A549 treated with dexamethasone at 1 μM for 4 hours (cell line): ENCODE results near the gene ZSWIM8. TPM values are rescaled to one million over a fixed set of nuclear protein-coding genes. Genes with fewer than 3 reads are reported as not detected.

Experiments
- total RNA-seq: library from RNA; stranded (reverse); fragments of 200-300 nt; extraction: Qiagen RNA extraction; gene quantifications from 5 replicates; pipeline ENCODE4 v1.2.3, GENCODE V29; 2022

The ZSWIM8 gene, protein sequence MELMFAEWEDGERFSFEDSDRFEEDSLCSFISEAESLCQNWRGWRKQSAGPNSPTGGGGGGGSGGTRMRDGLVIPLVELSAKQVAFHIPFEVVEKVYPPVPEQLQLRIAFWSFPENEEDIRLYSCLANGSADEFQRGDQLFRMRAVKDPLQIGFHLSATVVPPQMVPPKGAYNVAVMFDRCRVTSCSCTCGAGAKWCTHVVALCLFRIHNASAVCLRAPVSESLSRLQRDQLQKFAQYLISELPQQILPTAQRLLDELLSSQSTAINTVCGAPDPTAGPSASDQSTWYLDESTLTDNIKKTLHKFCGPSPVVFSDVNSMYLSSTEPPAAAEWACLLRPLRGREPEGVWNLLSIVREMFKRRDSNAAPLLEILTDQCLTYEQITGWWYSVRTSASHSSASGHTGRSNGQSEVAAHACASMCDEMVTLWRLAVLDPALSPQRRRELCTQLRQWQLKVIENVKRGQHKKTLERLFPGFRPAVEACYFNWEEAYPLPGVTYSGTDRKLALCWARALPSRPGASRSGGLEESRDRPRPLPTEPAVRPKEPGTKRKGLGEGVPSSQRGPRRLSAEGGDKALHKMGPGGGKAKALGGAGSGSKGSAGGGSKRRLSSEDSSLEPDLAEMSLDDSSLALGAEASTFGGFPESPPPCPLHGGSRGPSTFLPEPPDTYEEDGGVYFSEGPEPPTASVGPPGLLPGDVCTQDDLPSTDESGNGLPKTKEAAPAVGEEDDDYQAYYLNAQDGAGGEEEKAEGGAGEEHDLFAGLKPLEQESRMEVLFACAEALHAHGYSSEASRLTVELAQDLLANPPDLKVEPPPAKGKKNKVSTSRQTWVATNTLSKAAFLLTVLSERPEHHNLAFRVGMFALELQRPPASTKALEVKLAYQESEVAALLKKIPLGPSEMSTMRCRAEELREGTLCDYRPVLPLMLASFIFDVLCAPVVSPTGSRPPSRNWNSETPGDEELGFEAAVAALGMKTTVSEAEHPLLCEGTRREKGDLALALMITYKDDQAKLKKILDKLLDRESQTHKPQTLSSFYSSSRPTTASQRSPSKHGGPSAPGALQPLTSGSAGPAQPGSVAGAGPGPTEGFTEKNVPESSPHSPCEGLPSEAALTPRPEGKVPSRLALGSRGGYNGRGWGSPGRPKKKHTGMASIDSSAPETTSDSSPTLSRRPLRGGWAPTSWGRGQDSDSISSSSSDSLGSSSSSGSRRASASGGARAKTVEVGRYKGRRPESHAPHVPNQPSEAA (N-terminal part only)
- total RNA-seq, result 25.3 to 46.6 TPM (median 43.3 TPM) in 5 replicates

DNA sequence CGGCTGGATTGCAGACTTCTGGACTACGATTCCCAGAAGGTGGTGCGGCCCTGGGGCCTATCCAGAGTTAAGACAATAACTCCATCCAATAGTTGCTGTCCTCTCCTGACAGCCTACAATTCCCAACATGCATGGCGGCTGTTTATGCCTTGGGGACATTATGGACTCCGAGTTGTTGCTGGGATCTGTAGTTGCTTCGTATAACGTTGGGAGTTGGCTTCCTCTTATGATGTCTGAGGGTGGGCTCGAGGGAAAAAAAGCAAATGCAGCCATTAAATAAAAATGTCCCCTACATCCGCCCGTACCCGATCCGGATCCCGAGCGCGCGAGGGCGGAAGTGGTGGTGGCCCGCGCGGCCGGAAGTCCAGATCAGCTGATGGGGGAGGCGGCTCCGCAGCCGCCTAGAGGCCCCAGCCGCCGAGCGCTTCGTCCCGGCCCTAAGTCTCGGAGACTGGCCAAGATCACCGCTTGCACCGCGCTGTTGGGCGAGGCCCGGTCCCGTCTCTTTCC is at the start of gene ZSWIM8:
TSS of gene ZSWIM8 (plus strand) at position 396 of the 510 bp plus-strand sequence. CDS start 273 bp downstream, outside the sequence.

DNA sequence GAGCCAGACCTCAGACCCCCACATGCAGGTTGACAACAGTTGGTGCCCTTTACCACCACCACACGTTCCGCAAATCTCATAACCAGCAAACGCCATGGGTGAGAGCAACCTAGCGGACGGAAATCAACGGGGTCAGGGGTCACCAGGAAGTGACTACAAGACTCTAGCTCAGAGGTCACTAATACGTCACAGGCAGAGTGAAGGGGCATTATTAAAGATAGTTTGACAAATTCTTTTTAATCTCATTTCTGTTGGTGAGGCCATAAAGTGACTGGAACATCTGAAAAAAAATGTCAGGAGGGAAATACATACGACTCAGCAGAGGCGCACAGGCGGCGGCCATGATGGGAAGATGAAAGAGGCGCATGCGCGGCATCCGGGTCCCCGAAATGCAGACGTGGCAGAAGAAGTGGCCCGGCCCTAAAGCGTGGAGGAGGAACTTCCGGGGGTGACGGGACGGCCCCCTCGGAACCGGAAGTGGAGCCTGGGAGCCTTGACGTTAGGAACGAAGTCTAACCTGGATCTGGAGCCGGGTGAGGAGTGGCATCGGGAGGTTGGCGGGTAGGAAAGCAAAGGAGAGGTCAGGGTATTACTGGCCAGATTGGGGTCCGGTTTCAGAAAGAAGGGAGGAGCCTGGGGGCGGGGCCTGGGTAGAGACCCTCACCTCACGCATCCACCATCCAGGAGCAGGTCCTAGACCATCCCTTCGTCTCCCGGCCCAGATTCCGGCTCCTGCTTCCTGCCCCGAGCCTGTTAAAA is 41.3 kb upstream of the ZSWIM8 start, which contains the start of gene SEC24C:
TSS of gene SEC24C (plus strand) at position 468 of the 759 bp plus-strand sequence. CDS start 2,461 bp downstream, outside the sequence.

DNA sequence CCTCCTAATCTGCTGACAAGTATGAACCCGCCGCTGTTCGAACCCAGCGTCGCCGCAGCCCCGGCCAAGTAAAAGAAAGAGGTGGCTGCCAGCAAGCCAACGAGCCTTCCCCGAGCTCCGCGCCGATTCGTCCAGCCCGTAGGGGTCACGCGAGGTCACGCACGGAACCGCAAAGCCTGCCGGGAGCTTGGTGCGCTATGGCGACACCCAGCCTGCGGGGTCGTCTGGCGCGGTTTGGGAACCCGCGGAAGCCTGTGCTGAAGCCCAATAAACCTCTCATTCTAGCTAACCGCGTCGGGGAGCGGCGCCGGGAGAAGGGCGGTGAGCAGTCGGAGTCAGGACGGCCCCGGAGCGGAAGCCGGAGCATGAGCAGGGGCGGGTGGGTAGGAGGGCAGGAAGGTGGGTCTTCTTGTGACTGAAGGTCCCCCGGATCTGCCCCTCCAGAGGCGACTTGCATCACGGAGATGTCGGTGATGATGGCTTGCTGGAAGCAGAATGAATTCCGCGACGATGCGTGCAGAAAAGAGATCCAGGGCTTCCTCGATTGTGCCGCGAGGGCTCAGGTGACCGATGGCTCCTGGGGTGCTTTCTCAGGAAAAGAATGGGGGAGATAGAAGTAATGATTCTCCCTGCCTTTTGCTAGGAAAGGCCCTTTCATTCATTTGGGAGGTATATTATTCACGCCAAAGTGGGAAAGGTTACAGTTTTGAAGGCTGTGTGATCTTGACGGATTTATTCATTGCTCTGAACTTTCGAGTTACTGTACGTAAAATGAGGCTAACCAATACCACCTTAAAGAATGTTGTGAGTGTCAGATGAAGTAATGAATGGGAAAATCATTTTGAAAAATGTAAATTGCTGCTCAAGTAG is 3.3 kb upstream of the ZSWIM8 start, which contains the start of gene CHCHD1:
TSS of gene CHCHD1 (plus strand) at position 170 of the 870 bp plus-strand sequence. CDS start at position 198, 28 bp downstream.

Other genes starting within 250 kb of the ZSWIM8 start
- gene USP54, start 194.3 kb upstream of the ZSWIM8 start, total RNA-seq, result 7.6 to 12.5 TPM (median 11.7 TPM) in 5 replicates
- 0.05 to 0.16 TPM in 2 of 5 replicates, not detected in the others for gene MYOZ1, start 144.1 kb upstream of the ZSWIM8 start, total RNA-seq
- 0.02 to 0.07 TPM (median 0.02 TPM) in 5 replicates for gene SYNPO2L, start 129.6 kb upstream of the ZSWIM8 start, total RNA-seq
- gene AGAP5, start 87.5 kb upstream of the ZSWIM8 start, total RNA-seq, result 1.3 to 2.7 TPM (median 2.4 TPM) in 5 replicates
- gene SEC24C, start 41.2 kb upstream of the ZSWIM8 start, total RNA-seq, result 43.5 to 63.9 TPM (median 63.2 TPM) in 5 replicates
- 50.0 to 70.0 TPM (median 51.9 TPM) in 5 replicates for gene CHCHD1, start 3.6 kb upstream of the ZSWIM8 start, total RNA-seq
- gene NDST2, start 26.0 kb downstream of the ZSWIM8 start, total RNA-seq, result 11.9 to 18.2 TPM (median 14.6 TPM) in 5 replicates
- gene CAMK2G, start 88.9 kb downstream of the ZSWIM8 start, total RNA-seq, result 15.8 to 19.4 TPM (median 18.2 TPM) in 5 replicates
- 79.7 to 99.9 TPM (median 88.7 TPM) in 5 replicates for gene PLAU, start 125.5 kb downstream of the ZSWIM8 start, total RNA-seq
- gene VCL, start 212.5 kb downstream of the ZSWIM8 start, total RNA-seq, result 174 to 265 TPM (median 230 TPM) in 5 replicates